A673 (cell line): ENCODE data around the gene CCR6.

ENCODE experiments used
- CTCF ChIP-seq: fragments of 300-800, 200-600 bp; sonication (generic); conservative IDR thresholded peaks from 2 replicates; pipeline ENCODE4 v1.5.1; 2017; ENCODE audit warnings: low read depth, mild to moderate bottlenecking, antibody characterized with exemption, low read length, moderate library complexity, mixed read lengths
- EZH2 ChIP-seq: fragments of 200-600 bp; sonication (generic); IDR thresholded peaks from 2 replicates; pipeline ENCODE4 v1.6.1; 2017; ENCODE audit warnings: borderline replicate concordance, low read depth, mild to moderate bottlenecking, mixed read lengths, antibody characterized with exemption, low read length; ENCODE audit not compliant: poor library complexity, severe bottlenecking

GRCh38 chr6:167129159-167129558, 6.3 kb downstream of the CCR6 start:
- TF ChIP-seq CTCF (no peak), EZH2 (no peak)
